ENCODE results near the gene MTMR4.
A peak's percentile ranks its signal among the peaks of the same experiment; 100 is the strongest.
"Not testable (repeated sequence)": the region's sequence is repeated elsewhere in the genome, so short reads cannot be mapped to it uniquely, and the experiment has no call there.

Gene MTMR4

DNA sequence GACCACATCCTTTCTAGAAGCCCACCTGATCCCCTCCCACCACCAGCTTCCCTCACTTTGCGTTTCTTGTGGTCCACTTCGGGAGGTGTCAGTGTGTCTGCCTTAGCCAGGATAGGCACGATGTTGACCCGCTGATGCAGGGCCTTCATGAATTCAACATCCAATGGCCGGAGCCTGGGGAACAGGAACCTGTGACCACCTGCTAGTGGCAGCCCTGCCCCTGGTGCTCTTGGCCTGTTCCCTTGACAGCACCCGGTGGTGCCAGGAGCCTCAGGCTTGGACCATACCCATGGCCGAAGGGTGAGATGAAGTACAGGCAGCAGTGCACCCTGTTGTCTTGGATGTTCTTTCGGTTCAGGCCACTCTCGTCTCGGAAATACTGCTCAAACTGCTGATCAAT, 7.2 kb upstream of the MTMR4 start:
- DNase-seq = no peak

DNA sequence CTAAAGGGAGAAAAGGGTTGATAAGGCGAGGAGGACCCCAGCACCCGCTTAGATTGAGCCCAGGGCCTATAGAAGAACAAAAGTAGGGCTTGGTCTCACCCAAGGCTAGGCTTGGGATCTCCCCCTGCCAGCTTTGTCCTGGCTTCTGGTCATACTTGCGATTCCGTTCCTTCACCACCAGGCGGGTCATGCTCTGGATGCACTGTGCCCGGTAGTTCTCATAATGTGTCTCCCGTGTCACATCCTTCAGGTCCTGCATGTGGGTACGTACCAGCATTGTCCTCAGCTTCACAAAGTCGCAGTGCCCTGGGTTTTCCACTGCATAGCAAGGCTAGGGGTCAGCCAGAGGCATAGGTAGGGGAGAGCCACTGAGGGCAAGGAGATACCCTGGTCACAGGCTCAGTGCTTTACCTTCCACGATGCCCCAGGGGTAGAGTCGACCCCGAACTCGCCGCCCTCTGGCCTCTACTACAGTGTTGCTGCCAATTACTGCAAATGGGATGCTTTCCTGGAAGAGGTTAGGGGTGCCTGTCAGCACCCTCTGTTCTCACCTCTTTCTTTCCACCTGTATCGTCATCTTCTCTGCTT, 6.5 kb upstream of the MTMR4 start:
- DNase-seq = no peak

DNA sequence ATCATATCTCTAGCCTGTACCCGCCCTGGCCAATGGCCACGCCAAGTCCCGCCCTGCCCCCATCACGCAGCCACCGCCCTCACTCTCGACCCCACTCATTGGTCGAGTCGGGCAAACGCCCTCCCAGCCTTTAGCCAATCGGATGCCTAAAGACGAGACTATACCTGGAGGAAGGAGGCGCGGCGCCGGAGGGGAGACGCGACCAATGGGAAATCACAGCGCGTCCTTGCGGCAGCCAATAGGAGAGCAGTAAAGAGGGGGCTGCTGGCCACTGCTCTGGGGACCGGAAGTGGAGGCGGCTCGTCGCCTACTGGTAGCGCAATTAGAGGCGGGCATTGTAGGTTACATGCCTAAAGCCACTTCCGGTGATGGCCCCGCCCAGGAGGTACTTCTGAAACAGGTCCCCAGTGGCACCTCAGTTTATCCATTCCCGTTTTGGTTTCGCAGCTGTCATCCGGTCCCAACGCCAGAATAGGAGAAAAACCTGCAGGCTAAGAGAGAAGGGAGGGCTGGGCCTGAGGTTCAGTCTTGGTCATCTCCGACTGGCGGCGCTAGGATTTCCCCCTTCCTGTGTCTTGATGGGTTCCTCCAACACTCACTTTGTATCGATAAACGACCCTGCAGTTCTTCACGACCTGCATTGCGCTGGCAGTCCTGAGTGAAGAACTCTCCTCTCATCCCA, 3.6 kb upstream of the MTMR4 start:
- DNase-seq = peak; percentile 99

DNA sequence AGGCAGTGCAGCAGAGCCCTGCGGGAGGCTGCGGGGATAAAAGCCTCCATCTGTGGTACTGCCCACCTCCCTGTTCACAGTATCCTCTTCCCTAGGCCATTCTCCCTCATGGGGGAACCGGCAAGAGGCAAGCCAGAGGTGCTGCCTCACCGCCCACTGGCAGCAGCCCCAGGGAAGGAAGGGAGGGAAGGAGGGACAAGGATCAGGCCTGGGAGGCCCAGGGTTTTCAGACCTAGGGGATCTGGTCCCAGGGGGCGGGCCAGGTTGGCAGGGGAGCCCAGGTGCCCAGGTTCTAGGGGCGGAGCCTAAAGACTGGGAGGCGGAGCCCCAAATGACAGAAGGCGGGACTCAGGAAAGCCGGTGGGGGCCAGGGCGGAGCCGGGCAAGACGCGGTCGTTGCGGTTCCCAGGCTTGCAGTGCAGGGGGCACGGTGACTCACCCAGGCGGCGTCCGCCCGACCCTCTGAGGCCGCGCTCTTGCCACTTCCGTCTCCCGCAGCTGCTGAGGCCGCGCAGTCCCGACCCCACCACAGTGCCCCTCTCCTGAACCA, 3.0 kb upstream of the MTMR4 start:
- DNase-seq = no peak

DNA sequence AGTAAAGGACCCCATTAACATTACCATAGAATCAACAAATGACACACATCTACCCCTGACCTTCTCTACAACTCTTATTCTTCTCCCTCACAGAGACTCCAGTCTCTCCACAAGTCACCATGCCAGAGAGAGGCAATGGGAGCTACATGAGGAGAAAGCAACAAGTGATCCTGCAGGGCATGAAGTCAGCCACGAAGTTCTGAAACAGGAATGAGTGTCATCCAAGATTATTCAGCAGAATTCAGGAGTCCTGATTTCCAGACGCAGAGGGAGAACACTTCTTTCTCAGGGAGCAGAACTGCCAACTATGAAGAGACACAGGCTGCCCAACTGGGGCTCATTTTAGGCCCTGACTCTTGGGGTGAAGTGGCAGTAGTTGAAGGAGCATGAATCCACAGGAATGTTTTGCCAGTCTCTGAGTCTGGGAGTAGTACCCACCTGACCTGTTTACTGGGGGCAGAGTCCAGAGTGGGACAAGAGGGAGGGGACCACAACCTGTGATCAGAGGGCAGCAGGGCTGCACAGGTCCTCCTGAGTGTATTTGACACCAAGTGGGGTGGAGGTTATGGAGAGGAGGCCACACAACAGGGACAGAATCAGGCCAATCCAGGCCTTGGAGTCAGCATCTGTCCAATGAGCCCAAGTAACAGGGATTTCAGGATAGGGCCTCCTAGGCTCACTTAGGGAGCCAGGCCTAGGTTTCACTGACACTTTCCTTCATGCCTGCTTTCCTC, 2.4 kb upstream of the MTMR4 start:
- DNase-seq = no peak

DNA sequence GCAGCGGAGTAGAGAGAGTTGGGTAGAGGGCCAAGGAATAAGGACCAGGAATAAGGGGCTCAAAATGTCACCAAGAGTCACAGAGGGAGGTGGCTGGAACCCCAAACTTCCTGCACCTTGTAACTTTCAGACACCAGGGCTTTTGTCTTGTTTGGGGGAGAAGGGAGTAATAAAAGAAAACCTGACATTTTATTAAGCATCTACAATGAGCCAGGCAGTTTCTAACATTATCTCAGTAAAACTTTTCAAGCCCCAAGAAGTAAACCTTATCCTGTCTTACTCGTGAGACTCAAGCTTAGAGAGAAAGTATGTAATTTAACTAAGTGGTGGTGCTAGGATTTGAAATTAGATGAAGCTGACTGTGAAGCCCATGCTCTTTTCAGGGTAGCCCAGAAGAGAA, 848 bp upstream of the MTMR4 start:
- no peak for DNase-seq

DNA sequence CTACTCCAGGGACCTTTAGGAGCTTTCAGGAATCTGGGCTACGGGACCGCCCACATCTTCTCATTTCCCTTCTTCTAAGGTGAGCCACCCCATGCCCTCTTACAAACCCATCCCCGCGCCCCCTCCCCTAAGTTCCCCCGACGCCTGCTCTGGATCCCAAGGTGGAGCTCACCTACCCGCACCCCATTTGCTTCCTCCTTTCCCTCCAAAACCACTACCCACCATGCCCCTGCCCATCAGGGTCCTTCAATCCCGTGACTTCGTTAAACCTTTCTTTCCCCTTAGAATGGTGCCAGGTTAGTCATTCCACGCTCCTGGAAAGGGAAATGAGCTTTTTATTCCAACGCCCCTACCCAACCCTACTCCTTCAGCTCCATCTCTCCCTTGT, 326 bp upstream of the MTMR4 start:
- no peak for DNase-seq

DNA sequence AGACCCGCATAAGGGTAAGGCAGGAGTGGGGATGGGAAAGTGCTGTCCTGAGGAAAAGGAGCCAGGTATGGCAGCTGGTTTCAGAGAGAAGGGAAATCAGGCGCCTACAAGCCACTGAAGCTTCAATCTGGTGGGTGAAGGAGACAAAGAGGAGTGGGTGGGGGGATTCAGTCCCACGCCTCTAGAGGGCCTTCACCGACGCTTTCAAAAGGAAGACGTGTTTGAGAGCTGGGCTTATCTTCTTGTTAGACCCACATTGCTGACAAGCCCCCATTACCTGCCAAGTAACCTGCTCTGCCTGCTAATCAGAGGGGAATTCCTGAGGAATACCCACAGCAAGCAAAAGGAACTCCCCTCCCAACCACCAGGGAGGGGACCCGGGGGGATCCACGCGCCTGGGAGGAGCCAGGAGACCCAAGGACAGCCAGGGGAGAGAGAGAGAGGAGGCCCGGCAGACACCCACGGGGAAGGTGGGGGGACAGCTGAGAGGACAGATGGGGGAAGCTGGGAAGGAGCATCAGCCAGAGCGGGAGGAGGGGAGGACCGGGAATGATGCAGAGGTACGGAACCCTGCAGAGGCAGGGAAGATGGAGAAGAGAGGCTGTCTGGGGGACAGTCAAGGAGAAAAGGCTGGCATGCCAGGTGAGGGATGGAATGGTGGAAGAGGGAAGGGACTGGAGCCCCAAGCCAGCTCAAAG, 1.0 kb downstream of the MTMR4 start:
- DNase-seq = no peak

DNA sequence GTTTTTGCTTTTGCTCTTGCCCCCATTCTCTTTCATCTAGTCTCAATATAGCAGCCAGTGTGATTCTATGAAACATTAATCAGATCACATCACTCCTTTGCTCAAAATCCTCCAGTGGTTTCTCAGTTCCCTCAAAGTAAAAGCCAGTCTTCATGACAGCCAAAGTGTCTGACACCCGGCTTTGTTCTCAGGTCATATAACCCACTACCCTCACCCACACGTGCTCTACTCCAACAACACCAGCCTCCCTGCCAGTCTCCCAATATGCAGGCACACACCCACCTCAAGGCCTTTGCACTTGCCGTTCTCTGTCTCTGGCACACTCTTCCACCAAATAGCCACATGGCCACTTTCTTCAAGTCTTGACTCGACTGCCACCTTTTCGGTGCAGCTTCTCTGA, 4.4 kb downstream of the MTMR4 start:
- DNase-seq = no peak

DNA sequence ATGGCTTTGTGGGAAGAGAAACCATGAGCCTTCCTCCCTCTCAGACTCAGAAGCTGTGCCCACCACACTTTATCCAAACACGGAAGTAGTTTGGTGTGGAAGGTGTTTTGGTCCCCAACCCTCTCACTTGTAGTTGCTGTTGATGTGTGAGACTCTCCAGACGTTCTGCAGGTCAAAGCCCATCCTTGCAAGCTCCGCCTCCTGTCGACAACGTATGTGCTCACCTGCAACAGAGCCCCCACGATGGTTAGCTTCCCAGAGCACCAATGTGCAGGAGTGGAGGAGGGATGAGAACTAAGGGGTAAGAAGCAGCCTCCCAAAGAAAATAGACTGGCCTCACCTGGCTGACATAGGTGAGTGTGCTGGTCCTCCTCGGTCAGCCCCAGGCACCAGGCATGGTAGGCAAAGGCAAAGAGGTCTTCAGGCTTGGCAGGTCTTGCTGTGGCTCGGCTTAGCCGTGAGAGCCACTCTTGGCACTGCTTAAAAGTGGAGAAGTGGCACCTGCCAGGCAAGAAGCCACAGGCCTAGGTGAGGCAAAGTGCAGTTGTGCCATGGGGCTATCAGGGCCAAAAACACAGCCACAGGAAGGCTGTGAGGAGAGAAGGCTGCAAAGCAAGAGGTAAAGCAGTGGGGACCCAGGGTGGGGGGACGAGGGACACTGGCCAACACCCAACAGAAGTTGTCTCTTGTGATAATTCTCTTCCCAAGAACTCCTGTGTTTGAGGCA, 5.9 kb downstream of the MTMR4 start:
- DNase-seq = no peak

DNA sequence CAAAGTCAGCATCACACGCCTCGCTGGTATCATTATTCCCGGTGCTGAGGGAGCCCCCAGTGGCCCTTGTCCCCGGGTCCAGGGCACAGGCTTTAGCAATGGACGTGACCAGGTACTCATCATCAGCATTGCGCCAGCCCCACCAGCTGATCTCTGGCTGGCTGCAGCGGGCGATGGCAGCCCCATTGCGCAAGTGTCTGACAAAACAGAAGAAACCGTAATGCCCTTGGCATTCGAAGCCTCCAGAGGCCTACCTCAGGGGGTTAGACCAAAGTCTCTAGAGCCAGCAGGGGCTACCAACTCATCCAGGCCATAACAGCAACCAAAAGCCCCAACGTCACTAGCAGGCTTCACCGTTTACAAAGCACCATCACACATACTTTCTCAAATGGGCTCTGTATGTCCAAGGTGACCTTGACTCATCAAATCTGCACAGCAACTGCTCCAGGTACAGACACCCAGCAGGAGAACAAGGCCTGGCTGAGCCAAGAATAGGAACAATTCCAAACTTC, 7.3 kb downstream of the MTMR4 start:
- DNase-seq = no peak

DNA sequence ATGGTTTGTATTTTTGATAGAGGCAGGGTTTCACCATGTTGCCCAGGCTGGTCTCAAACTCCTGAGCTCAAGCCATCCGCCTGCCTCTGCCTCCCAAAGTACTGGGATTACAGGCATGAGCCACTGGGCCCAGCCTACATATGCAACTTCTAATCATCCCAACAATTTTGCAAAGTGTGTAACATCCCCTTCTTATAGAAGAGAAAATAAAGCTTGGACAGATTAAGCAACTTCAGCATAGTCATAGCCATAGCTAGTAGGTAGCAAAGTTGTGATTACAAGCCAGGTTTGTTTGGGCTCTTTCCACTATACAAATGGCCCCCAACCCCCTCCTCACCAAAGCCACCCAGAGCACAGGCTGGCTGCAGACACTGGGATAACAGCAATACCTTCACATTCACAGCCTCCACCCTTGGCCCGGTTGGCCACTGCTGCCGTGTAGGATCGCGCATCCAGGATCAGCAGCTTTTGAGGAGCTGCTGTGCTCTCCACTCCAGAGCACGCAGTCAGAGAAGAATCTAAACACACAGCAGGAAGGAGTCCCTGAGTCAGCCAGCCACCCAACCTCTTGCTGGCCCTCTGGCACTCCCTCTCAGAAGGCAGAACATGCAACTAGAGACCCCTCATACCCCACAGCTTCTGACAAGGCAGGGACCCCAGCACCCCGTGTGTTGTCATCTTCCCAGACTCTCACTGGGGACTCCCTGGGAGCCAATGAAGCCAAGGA, 7.9 kb downstream of the MTMR4 start:
- DNase-seq = no peak

DNA sequence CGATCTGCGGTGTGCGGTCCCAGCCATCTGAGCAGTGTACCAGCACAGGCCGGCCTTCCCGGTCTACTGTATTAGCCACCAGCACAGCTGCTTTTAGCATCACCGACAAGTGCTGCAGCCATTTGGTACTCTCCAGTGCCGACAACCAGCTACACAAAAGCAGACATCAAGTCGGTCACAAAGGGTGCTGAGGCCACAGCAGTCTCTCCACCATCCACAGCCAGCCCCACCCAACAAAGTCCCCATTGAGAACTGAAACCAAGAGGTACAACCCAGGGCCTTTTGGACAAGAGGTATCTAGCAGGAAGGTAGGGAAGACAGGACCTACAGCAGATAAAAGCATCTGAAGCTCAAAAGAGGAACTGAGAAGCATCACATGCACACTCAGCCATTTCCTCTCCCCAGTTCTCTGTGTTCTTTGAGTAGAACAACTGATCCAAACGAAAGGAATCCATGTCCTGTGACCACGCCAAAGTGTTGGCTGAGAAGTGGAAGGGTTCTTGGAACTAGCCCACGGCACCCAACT, 9.5 kb downstream of the MTMR4 start:
- DNase-seq = no peak

DNA sequence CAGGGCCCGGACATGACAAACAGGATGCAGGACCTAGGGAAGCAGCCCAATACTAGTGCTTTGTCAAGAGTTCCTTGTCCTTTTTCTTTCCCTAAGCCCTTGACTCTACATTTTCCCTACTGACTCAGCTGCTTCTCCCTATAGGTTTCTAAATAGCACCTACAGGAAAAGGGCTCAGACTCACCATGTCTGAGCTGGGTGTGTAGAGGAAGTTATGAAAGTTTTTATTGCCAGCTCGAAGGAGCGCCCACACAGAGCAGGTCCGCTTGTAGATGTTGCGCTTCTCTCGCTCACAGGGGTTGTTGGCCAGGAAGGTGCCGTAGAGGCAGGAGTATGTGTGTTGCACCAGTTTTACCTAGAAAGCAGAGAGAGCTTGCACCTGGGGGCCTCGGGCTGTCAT, 10.6 kb downstream of the MTMR4 start:
- no peak for DNase-seq

DNA sequence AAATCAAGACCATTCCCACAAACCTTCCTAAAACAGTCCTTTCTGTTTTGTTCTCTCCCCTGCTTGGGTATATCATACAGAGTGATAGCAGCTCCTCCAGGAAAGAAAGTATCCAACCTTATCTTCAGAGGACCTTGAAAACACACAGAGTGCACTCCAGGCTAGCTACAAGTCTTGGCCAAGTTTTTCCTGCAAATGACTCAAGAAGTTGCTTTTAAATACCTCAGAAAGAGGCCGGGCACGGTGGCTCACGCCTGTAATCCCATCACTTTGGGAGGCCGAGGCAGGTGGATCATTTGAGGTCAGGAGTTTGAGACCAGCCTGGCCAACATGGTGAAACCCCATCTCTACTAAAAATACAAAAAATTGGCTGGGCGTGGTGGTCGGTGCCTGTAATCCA, 11.3 kb downstream of the MTMR4 start:
- not testable (repeated sequence) for DNase-seq

DNA sequence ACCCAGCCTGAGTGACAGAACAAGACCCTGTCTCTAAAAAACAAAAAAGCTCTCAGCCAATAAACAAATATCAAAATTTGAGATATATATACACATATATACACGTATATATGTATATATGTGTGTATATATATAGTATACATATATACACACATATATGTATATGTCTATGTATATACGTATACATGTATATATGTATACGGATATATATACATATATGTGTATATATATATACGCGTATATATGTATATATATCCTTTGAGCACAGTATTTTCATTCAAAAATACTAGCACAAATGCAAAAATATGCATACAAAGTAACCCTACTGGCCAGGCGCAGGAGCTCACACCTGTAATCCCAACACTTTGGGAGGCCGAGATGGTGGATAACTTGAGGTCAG, 13.0 kb downstream of the MTMR4 start:
- no peak for DNase-seq

DNA sequence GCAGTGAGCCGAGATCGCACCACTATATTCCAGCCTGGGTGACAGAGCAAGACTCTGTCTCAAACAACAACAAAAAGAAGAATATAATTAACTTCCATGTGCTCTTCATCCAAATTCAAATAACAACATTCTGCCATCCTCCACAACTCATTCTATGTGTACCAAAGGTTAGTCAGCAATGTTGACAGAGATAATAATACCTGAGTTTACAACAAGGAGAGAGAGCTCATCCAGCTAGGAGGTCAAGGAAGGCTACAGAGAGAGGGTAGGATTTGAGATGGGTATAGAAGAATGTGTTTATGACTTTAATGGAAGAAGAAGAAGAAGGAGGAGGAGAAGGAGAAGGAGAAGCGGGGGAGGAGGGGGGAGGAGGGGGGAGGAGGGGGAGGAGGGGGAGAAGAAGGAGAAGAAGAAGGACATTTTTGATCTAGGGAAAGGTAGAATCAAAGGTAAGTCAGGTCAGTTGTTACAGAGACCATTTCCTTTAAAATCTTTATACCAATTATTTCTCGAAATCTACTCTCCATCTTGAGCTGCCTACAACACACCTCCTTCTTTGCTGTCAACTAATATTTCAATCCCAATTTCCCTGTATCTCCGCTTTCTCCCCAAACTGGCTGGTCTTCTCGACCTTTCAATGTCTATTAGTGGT, 16.1 kb downstream of the MTMR4 start:
- DNase-seq = no peak

DNA sequence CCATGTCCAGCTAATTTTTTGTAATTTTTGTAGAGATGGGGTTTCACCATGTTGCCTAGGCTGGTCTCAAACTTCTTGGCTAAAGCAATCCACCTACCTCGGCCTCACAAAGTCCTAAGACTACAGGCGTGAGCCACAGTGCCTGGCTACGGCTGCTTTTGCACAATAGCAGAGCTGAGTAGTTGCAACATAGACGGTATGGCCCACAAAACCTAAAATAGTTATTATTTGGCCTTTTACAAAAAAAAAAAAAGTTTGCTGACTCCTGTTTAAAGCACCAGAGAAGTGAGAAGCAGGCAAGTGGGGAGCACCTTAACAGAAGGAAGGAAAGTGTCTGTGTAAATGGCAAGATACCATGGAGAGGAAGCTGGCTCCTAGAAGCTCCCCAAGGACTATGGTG, 20.9 kb downstream of the MTMR4 start:
- no peak for DNase-seq

DNA sequence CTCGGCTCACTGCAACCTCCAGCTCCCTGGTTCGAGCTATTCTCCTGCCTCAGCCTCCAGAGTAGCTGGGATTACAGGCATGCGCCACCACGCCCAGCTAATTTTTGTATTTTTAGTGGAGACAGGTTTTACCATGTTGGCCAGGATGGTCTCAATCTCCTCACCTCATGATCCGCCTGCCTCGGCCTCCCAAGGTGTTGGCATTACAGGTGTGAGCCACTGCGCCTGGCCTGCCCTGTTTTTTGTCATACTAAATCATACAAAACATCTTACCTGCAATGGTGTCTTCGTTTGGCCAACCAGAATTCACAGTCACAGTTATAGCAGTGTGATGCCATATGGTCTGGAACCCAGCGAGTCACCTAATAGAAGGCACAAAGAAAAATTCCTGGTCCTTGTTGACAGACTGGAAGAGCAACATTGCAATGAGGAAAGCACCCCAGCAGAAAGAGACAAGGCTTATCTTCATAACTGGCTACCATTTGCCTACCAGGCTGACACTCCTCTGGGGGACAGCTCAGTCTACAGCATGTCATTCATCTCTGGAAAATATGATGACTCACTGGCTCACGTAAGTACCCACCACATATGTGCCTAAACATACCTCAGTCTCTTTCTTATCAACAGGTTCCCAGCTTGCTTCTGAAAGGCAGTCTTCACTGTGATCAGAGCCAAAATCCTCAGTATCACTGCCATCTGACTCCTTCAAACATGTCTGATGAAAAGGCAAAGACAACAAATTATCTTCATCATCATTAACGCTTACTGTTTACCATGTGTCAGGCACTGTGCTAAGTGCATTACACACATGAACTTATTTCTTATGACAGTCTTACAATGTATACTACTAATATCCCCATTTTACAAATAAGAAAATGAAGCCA, 22.0 kb downstream of the MTMR4 start:
- no peak for DNase-seq

DNA sequence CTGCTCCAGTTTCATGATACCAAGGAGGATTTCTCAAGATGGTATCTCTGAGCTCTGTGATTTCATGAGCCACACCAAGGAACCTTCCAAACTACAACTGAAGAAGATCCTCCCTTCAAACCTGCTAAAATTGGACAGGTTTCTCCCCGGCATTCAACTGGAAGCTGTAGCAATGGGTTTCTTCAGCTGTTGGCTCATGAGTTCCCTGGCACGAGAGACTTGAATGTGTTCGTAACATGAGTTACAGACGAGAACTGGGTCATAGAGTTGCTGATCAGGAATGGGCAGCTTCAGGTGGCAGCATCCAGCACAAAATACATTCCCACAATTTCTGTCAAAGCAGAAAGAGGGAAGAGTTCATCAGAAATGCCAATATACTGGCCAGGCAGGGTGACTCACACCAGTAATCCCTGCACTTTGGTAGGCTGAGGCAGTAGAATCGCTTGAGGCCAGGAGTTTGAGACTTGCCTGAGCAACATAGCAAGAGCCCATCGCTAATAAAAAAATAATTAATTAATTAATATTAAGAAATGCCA, 22.9 kb downstream of the MTMR4 start:
- no peak for DNase-seq

All from NCI-H526 treated with DMSO at 0.1 percent for 48 hours (cell line).